Erythroblast (primary cell): ENCODE data around the gene RBM19.

ENCODE experiments used
- DNase-seq, 2 experiments: peaks; one replicate each; lab custom pipeline; 2025; lab: John Stamatoyannopoulos, UW
- GATA1 ChIP-seq: IDR thresholded peaks from 2 replicates; pipeline ENCODE4 v1.6.1; 2011; ENCODE audit warnings: low read depth, mild to moderate bottlenecking, control low read depth, low read length, moderate library complexity
- POLR2A ChIP-seq: IDR thresholded peaks from 2 replicates; pipeline ENCODE4 v1.6.1; 2011; ENCODE audit warnings: mild to moderate bottlenecking, low read length

RBM19 gene

DNA sequence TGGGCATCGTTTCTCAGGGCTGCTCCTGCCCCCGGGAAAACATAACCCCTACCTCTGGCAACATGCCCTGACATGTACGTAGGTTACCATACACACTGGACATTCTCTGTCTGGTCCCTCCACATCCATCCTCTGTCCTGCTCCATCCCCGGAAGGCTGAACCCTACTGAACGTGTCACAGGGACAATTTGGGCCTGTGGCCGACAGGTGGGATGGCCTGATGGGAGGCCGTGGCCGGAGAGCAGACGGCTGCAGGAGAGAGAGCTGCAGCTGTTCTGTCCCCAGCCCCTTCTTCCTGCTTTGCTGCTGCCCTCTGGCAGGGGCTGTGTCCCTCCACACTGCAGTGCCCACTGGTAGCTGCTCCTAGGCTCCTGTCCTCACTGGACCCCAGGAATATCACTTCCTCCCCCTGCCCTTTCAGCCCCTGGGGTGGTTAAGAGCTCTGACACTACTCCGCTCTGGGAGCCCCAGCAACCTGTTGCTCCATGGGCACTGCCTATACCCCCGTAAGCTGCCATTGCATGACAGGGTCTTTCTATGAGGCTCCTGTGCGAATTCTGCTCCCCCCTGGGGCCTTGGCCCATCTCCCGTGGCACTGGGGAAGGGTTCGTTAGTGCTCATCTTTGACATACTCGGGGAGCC, 125.6 kb downstream of the RBM19 start:
- TF ChIP-seq GATA1 (no peak), POLR2A (no peak)
- DNase-seq, result no peak

- no peak for DNase-seq
- TF ChIP-seq POLR2A, result no peak
Observed at GRCh38 chr12:113838896-113839295, 127.2 kb downstream of the RBM19 start.

DNA sequence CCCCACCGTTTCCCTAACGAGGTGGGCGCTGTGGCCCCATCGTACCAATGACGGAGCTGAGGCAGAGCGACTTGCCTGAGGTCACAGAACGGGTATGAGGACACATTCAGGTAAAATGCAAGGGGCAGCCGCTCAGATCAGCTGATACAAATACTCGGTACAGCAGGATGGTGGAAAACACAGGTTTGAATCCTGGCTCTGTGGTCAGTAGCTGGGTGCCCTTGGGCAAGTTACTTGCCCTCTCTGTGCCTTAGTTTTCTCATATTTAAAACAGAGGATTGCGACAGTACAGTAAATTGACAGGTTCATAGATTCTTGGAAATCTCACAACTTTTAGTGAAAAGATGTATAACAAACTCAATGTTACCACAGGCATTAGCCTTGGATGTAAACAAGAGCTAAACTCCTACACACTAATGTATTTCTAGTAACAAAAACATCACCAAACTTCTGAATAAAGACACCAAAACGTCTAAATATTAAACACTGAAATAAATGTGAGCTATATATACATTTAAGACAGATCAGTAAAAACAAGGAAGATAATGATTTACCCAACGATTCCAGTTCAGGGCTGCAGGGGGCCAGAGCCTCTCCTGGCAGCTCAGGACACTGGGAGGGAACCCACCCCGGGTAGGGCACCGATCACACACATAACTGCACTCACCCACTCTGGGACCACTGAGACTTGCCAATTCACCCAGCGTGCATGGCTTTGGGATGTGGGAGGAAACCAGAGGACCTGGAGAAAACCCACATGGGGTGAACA, 128.4 kb downstream of the RBM19 start:
- no peak for TF ChIP-seq GATA1
- no peak for DNase-seq

- TF ChIP-seq POLR2A (no peak), GATA1 (no peak)
- DNase-seq, result no peak
Observed at GRCh38 chr12:113837084-113837483, 129.0 kb downstream of the RBM19 start.

DNA sequence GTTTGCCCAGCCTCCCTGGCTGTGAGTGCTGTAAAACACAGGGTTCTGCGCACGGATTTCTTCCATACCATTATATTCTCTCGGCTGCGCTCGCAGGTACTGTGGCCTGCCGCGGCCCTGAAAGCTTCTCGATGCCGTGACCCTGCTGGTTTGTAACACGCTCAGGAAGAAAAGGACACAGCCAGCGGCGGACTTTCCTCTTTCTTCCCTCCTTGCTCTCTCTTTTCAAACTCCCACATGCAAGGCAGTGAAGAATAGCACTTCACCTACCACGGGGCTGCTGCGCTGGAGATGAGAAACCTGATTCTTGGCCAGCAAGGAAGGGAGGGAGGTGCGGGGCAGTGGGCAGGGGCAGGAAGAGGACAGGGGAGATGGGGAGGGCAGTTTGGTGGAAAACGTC, 130.2 kb downstream of the RBM19 start:
- TF ChIP-seq POLR2A (no peak), GATA1 (no peak)
- DNase-seq, result no peak

DNA sequence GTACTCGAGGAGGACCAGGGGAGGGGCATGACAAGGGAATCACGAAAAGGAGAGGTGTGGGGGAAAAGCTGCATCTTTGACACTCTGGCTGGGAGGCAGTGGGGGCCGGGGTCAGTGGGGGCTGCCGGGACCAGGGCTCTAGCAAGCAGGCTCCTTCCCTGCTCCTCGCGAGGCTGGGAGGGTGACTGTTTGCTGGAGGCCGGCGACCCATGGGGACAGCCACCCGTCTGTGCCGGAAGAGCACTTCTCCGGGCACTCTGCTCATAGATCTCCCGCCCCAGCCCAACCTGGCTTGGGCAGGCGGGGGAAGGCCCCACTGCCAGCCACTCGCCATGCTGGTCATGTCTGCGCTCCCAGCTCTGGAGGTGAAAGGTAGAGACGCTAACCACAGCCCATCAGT, 130.7 kb downstream of the RBM19 start:
- DNase-seq, result no peak
- TF ChIP-seq POLR2A (no peak), GATA1 (no peak)

DNA sequence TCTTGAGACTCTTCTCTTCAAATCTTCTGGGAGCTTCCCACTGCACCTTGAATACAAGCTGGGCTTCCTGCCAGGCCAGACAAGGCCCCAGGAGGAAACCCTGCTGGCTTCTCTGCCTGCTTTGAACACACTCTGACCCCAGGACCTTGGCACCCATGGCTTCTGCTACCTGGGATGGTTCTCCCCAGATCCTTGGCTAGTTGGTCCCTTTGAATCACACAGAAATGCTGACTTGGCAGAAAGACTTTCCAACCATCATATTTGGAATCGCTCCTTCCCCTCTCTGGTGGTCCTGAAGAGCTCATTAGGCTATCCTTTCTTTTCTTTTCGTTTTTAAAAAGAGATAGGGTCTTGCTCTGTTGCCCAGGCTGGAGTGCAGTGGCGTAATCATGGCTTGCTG, 132.7 kb downstream of the RBM19 start:
- TF ChIP-seq POLR2A (no peak), GATA1 (no peak)
- DNase-seq, result no peak

- TF ChIP-seq POLR2A, result no peak
- no peak for TF ChIP-seq GATA1
- no peak for DNase-seq
Observed at GRCh38 chr12:113831476-113831875, 134.6 kb downstream of the RBM19 start.

DNA sequence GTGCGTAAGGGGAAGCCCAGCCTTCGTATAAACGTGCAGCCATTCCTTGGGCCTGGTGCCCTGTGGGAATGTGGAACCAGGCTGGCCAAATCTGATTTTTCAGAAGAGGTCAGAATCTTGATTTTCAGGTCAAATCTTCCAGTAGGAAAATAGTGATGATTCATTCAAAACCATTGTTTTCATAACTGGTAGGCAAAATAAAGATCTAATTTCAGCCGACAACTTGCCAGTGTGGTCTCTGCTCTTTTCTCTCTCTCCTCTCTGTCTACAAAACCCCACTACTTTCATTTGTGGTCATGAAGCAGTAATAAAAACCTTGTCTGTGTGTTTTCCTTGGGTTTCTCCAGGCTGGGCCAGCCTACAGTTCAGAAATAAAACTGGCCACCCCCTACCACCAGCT, 135.1 kb downstream of the RBM19 start:
- TF ChIP-seq GATA1, result no peak
- no peak for TF ChIP-seq POLR2A
- no peak for DNase-seq

- TF ChIP-seq GATA1 (no peak), POLR2A (no peak)
- no peak for DNase-seq
Observed at GRCh38 chr12:113829212-113829611, 136.9 kb downstream of the RBM19 start.

GRCh38 chr12:113827539-113828114, 138.5 kb downstream of the RBM19 start:
- TF ChIP-seq POLR2A, result no peak
- TF ChIP-seq GATA1, result no peak
- DNase-seq, result no peak

- no peak for DNase-seq
- TF ChIP-seq POLR2A, result no peak
- no peak for TF ChIP-seq GATA1
Observed at GRCh38 chr12:113826805-113827538, 139.2 kb downstream of the RBM19 start.

DNA sequence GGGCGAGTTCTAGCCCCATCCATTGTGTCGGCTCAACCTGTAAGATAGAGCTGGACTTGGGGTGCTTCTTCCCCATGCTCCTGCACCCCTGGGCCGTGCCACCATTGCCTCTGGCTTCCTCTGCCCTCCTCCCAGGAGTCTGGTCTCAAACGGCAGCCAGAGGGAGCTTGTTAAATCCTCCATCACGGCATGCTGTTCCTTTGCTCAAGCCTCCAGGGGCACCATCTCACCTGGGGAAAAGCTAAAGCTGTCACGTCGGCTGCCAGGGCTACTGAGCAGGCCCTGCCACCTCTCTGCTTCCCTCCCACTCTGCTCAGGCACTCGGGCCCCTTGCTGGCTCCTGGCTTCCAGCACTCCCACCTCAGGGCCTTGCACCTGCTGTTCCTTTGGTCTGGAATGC, 140.4 kb downstream of the RBM19 start:
- no peak for DNase-seq
- TF ChIP-seq POLR2A (no peak), GATA1 (no peak)

- no peak for TF ChIP-seq POLR2A
- TF ChIP-seq GATA1, result no peak
- DNase-seq, result no peak
Observed at GRCh38 chr12:113823816-113824215, 142.3 kb downstream of the RBM19 start.
